SKM-1 (cell line): ENCODE measurements around the gene DNAH7.
"Not testable (repeated sequence)": the region's sequence is repeated elsewhere in the genome, so short reads cannot be mapped to it uniquely, and the experiment has no call there.

ENCODE experiments used
- DNase-seq: peaks from one replicate; lab custom pipeline; 2025; ENCODE audit not compliant: unreplicated experiment; lab: John Stamatoyannopoulos, UW

The DNAH7 gene

GRCh38 chr2:196068271-196069209 is at the start of gene DNAH7:
Gene DNAH7, minus strand, starts transcription at chr2:196068837. Its CDS starts 126 bp downstream, at chr2:196068711.
- peak; percentile 74 for DNase-seq

- no peak for DNase-seq
These were observed 48.6 kb upstream of the DNAH7 start for GRCh38 chr2:196117214-196117705.

GRCh38 chr2:196113061-196113974 is 44.7 kb upstream of the DNAH7 start:
- DNase-seq, result no peak

- DNase-seq, result no peak
These were observed 43.9 kb upstream of the DNAH7 start for GRCh38 chr2:196112418-196113034.

- no peak for DNase-seq
These were observed 40.0 kb upstream of the DNAH7 start for GRCh38 chr2:196108604-196109003.

GRCh38 chr2:196105951-196106350 is 37.3 kb upstream of the DNAH7 start:
- no peak for DNase-seq

- DNase-seq, result no peak
These were observed 35.4 kb upstream of the DNAH7 start for GRCh38 chr2:196104066-196104465.

GRCh38 chr2:196103626-196104025 is 35.0 kb upstream of the DNAH7 start:
- no peak for DNase-seq

GRCh38 chr2:196101325-196101991 is 32.8 kb upstream of the DNAH7 start:
- no peak for DNase-seq

- no peak for DNase-seq
These were observed 31.3 kb upstream of the DNAH7 start for GRCh38 chr2:196099916-196100315.

- no peak for DNase-seq
These were observed 29.4 kb upstream of the DNAH7 start for GRCh38 chr2:196097864-196098660.

- DNase-seq, result no peak
These were observed 28.5 kb upstream of the DNAH7 start for GRCh38 chr2:196096982-196097745.

- no peak for DNase-seq
These were observed 27.6 kb upstream of the DNAH7 start for GRCh38 chr2:196096264-196096663.

- not testable (repeated sequence) for DNase-seq
These were observed 20.8 kb upstream of the DNAH7 start for GRCh38 chr2:196089448-196089847.

- no peak for DNase-seq
These were observed 19.6 kb upstream of the DNAH7 start for GRCh38 chr2:196088203-196088602.

GRCh38 chr2:196086517-196087368 is 18.1 kb upstream of the DNAH7 start:
- no peak for DNase-seq

- DNase-seq, result no peak
These were observed 15.0 kb upstream of the DNAH7 start for GRCh38 chr2:196083601-196084000.

- no peak for DNase-seq
These were observed 11.9 kb upstream of the DNAH7 start for GRCh38 chr2:196080526-196080925.
